ENCODE results near the gene ABCB1. TPM values are rescaled to one million over a fixed set of nuclear protein-coding genes. Genes with fewer than 3 reads are reported as not detected.
"Not testable (repeated sequence)": the region's sequence is repeated elsewhere in the genome, so short reads cannot be mapped to it uniquely, and the experiment has no call there.

ABCB1 gene
- total RNA-seq, 2 experiments from 2014 or later = 4.5 to 4.9 TPM

GRCh38 chr7:87465534-87465880 lies 135.2 kb downstream of the ABCB1 start:
- DNase-seq; POLR2A ChIA-PET; H3K4me1 Mint-ChIP-seq; H3K36me3 Mint-ChIP-seq (ENCODE audit: low read depth); intact Hi-C loops (cut with DNase I, micrococcal nuclease); CTCF ChIA-PET; ATAC-seq; H3K27ac Mint-ChIP-seq; H3K9me3 Mint-ChIP-seq (ENCODE audit: low read depth); H3K4me3 Mint-ChIP-seq: not testable (repeated sequence)
- peaks cover 25% of the 10 kb centered on the region for H3K27me3 Mint-ChIP-seq

GRCh38 chr7:87464830-87465533 lies 135.7 kb downstream of the ABCB1 start:
- H3K36me3 Mint-ChIP-seq (ENCODE audit: low read depth); DNase-seq; ATAC-seq; intact Hi-C loops (cut with DNase I, micrococcal nuclease); H3K4me1 Mint-ChIP-seq; H3K9me3 Mint-ChIP-seq (ENCODE audit: low read depth); POLR2A ChIA-PET; H3K27ac Mint-ChIP-seq; CTCF ChIA-PET; H3K4me3 Mint-ChIP-seq: not testable (repeated sequence)
- H3K27me3 Mint-ChIP-seq = peaks cover 25% of the 10 kb centered on the region

GRCh38 chr7:87463982-87464381 lies 136.7 kb downstream of the ABCB1 start:
- H3K27me3 Mint-ChIP-seq = peaks cover 23% of the 10 kb centered on the region
- H3K4me1 Mint-ChIP-seq = no peaks in the 10 kb centered on the region
- intact Hi-C loops (cut with DNase I, micrococcal nuclease) = no loop called here
- DNase-seq (no peak), ATAC-seq (no peak)
- H3K36me3 Mint-ChIP-seq (ENCODE audit: low read depth) = no peaks in the 10 kb centered on the region
- ChIA-PET POLR2A (no interaction called here), CTCF (no interaction called here)
- no peaks in the 10 kb centered on the region for H3K9me3 Mint-ChIP-seq (ENCODE audit: low read depth)
- H3K4me3 Mint-ChIP-seq = no peak overlapping the region
- no peak overlapping the region for H3K27ac Mint-ChIP-seq

- CTCF ChIA-PET; DNase-seq; H3K27ac Mint-ChIP-seq; intact Hi-C loops (cut with DNase I, micrococcal nuclease); POLR2A ChIA-PET; H3K4me1 Mint-ChIP-seq; H3K36me3 Mint-ChIP-seq (ENCODE audit: low read depth); H3K4me3 Mint-ChIP-seq; H3K9me3 Mint-ChIP-seq (ENCODE audit: low read depth); ATAC-seq: not testable (repeated sequence)
- H3K27me3 Mint-ChIP-seq = peaks cover 16% of the 10 kb centered on the region
Observed at GRCh38 chr7:87460444-87460843, 140.2 kb downstream of the ABCB1 start.

GRCh38 chr7:87459941-87460340 lies 140.7 kb downstream of the ABCB1 start:
- H3K27ac Mint-ChIP-seq = no peak overlapping the region
- H3K36me3 Mint-ChIP-seq (ENCODE audit: low read depth) = no peaks in the 10 kb centered on the region
- no peak overlapping the region for H3K4me3 Mint-ChIP-seq
- no peaks in the 10 kb centered on the region for H3K4me1 Mint-ChIP-seq
- CTCF ChIA-PET = no interaction called here
- DNase-seq = no peak
- H3K27me3 Mint-ChIP-seq = peaks cover 15% of the 10 kb centered on the region
- intact Hi-C loops (cut with DNase I, micrococcal nuclease) = no loop called here
- H3K9me3 Mint-ChIP-seq (ENCODE audit: low read depth) = no peaks in the 10 kb centered on the region
- POLR2A ChIA-PET = no interaction called here
- no peak for ATAC-seq

- H3K4me1 Mint-ChIP-seq = no peaks in the 10 kb centered on the region
- H3K4me3 Mint-ChIP-seq = no peak overlapping the region
- ChIA-PET POLR2A (no interaction called here), CTCF (no interaction called here)
- no peak overlapping the region for H3K27ac Mint-ChIP-seq
- ATAC-seq (no peak), DNase-seq (no peak)
- H3K36me3 Mint-ChIP-seq (ENCODE audit: low read depth) = no peaks in the 10 kb centered on the region
- no peaks in the 10 kb centered on the region for H3K9me3 Mint-ChIP-seq (ENCODE audit: low read depth)
- intact Hi-C loops (cut with DNase I, micrococcal nuclease) = no loop called here
- peaks cover 11% of the 10 kb centered on the region for H3K27me3 Mint-ChIP-seq
Observed at GRCh38 chr7:87458148-87458547, 142.5 kb downstream of the ABCB1 start.

- no peak overlapping the region for H3K4me3 Mint-ChIP-seq
- no peaks in the 10 kb centered on the region for H3K4me1 Mint-ChIP-seq
- no peaks in the 10 kb centered on the region for H3K36me3 Mint-ChIP-seq (ENCODE audit: low read depth)
- DNase-seq (no peak), ATAC-seq (no peak)
- ChIA-PET POLR2A (no interaction called here), CTCF (interaction anchor here (1.3 kb wide), 1 partner anchor 41 kb away, joined by 5 read pairs; no protein-coding TSS in a partner anchor)
- H3K27ac Mint-ChIP-seq = no peak overlapping the region
- intact Hi-C loops (cut with DNase I, micrococcal nuclease) = no loop called here
- no peaks in the 10 kb centered on the region for H3K9me3 Mint-ChIP-seq (ENCODE audit: low read depth)
- H3K27me3 Mint-ChIP-seq = peaks cover 16% of the 10 kb centered on the region
Observed at GRCh38 chr7:87456247-87456646, 144.4 kb downstream of the ABCB1 start.

Other genes starting within 250 kb of the ABCB1 start
- gene ABCB4, start 125.2 kb downstream of the ABCB1 start, total RNA-seq = under 1 TPM in 1 of 2 experiments, not detected in 1; 0.39 TPM
- 1 to 10 TPM; 1.6 to 1.7 TPM for gene RUNDC3B, start 27.5 kb upstream of the ABCB1 start, total RNA-seq